Measurements from ENCODE around the gene ING4.

GRCh38 chr12:6644257-6644596, 18.7 kb downstream of the ING4 start:
- TF ChIP-seq POLR2A (IDR thresholded peaks at IDR 0.05; ENCODE audit: low read depth, low read length) (no peak), CEBPB (IDR thresholded peaks at IDR 0.05; ENCODE audit: low read depth, low read length) (no peak), BHLHE40 (IDR thresholded peaks at IDR 0.05; ENCODE audit: low read depth, low read length) (no peak), RFX5 (IDR thresholded peaks at IDR 0.05; ENCODE audit: low read depth, low read length) (no peak), RAD21 (IDR thresholded peaks at IDR 0.05; ENCODE audit: low read length) (no peak), SMC3 (IDR thresholded peaks at IDR 0.05; ENCODE audit: low read depth, low read length) (no peak), RCOR1 (IDR thresholded peaks at IDR 0.05; ENCODE audit: insufficient replicate concordance, low read length) (no peak), MAFK (IDR thresholded peaks at IDR 0.05; ENCODE audit: low read depth, low read length) (no peak)
- TF ChIP-seq, protein P1, sequence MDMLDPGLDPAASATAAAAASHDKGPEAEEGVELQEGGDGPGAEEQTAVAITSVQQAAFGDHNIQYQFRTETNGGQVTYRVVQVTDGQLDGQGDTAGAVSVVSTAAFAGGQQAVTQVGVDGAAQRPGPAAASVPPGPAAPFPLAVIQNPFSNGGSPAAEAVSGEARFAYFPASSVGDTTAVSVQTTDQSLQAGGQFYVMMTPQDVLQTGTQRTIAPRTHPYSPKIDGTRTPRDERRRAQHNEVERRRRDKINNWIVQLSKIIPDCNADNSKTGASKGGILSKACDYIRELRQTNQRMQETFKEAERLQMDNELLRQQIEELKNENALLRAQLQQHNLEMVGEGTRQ (IDR thresholded peaks at IDR 0.05; ENCODE audit: low read depth, low read length): no peak
- TF ChIP-seq, protein P2, sequence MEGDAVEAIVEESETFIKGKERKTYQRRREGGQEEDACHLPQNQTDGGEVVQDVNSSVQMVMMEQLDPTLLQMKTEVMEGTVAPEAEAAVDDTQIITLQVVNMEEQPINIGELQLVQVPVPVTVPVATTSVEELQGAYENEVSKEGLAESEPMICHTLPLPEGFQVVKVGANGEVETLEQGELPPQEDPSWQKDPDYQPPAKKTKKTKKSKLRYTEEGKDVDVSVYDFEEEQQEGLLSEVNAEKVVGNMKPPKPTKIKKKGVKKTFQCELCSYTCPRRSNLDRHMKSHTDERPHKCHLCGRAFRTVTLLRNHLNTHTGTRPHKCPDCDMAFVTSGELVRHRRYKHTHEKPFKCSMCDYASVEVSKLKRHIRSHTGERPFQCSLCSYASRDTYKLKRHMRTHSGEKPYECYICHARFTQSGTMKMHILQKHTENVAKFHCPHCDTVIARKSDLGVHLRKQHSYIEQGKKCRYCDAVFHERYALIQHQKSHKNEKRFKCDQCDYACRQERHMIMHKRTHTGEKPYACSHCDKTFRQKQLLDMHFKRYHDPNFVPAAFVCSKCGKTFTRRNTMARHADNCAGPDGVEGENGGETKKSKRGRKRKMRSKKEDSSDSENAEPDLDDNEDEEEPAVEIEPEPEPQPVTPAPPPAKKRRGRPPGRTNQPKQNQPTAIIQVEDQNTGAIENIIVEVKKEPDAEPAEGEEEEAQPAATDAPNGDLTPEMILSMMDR (conservative IDR thresholded peaks at IDR 0.05; ENCODE audit: low read depth, low read length): no peak
- TF ChIP-seq, protein P3, sequence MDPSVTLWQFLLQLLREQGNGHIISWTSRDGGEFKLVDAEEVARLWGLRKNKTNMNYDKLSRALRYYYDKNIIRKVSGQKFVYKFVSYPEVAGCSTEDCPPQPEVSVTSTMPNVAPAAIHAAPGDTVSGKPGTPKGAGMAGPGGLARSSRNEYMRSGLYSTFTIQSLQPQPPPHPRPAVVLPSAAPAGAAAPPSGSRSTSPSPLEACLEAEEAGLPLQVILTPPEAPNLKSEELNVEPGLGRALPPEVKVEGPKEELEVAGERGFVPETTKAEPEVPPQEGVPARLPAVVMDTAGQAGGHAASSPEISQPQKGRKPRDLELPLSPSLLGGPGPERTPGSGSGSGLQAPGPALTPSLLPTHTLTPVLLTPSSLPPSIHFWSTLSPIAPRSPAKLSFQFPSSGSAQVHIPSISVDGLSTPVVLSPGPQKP (IDR thresholded peaks at IDR 0.05; ENCODE audit: borderline replicate concordance, low read depth, low read length): no peak
